ENCODE data around the gene PES1.
A peak's percentile ranks its signal among the peaks of the same experiment; 100 is the strongest.

Gene PES1

DNA sequence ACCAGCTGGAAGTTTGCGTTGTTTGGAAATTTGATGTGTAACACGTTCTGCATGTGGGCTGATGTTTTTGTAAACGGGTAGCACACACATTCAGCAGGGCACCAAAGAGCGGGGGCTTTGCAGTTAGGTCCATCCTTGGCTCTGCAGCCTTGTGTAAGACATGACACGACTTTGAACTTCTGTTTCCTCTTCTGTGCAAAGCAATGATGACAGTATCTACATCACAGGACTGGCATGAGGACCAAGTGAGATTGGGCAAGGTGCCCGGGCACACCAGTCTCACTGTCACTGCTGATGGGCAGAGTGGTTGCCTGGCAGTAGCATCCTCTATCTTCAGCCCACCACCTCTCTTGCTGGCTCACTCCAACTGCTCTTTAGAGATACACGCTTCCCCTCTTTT, 18.6 kb upstream of the PES1 start:
- Mint-ChIP-seq H3K27ac (peak overlapping the region in 2 of 3 experiments; percentile 74 to 99), H3K36me3 (ENCODE audit: low read depth) (peaks cover 29% of the 10 kb centered on the region), H3K4me1 (peaks cover 28% of the 10 kb centered on the region), H3K9me3 (no peaks in the 10 kb centered on the region), H3K4me3 (no peak overlapping the region), H3K27me3 (ENCODE audit: low read depth) (no peaks in the 10 kb centered on the region)
- TF ChIP-seq, protein P1, sequence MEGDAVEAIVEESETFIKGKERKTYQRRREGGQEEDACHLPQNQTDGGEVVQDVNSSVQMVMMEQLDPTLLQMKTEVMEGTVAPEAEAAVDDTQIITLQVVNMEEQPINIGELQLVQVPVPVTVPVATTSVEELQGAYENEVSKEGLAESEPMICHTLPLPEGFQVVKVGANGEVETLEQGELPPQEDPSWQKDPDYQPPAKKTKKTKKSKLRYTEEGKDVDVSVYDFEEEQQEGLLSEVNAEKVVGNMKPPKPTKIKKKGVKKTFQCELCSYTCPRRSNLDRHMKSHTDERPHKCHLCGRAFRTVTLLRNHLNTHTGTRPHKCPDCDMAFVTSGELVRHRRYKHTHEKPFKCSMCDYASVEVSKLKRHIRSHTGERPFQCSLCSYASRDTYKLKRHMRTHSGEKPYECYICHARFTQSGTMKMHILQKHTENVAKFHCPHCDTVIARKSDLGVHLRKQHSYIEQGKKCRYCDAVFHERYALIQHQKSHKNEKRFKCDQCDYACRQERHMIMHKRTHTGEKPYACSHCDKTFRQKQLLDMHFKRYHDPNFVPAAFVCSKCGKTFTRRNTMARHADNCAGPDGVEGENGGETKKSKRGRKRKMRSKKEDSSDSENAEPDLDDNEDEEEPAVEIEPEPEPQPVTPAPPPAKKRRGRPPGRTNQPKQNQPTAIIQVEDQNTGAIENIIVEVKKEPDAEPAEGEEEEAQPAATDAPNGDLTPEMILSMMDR (IDR thresholded peaks at IDR 0.05; ENCODE audit: unreplicated experiment in 3 of 3) = no peak

DNA sequence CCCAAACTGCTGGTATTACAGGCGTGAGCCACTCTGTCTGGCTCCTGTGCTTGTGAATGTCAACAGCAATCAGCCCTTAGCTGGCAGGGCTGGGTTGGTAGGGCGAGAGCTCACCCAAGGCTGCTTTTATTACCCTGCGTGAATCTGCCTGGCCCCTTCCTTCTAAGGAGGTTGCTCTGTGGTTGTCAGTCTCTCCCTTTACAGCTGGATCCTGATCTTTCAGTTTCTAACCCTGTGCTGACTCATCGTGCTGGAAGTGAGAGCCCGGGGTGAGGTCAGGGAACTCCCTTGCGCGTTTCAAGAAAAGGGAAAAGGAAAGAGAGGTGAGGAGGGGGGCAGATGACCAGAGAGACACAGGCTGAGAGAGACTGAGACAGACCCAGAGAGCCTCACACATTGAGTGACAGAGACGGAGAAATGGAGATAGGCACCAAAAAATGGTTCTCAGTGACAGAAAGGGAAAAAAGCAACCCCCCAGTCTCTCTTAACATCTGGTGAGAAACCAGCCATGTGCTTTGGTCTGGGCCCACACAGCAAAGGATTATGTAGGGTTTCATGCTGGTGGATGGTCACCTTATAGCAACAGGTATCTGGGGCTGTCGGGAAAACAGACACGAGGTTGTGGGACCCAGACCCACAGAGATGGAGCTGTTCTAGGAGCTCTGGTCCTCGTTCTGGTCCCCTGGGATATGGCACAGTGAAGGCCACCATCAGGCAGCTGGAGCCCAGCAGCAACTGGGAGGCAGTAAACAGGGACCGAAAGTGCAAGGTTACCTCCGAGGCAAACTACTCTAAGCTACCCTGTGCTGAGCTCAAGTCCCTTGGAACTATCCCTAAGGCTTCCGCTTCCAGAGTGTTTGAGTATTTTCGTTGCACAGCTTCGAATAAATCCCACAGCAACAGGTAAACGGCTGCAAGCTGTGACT, 17.8 kb upstream of the PES1 start:
- TF ChIP-seq, protein P1 (IDR thresholded peaks at IDR 0.05; ENCODE audit: unreplicated experiment in 3 of 3) = no peak
- Mint-ChIP-seq H3K4me3 (peak overlapping the region; percentile 76 to 80 (median 78)), H3K36me3 (ENCODE audit: low read depth) (peaks cover 24% of the 10 kb centered on the region), H3K9me3 (no peaks in the 10 kb centered on the region), H3K27ac (peak overlapping the region; percentile 64 to 99 (median 98)), H3K4me1 (peaks cover 28% of the 10 kb centered on the region), H3K27me3 (ENCODE audit: low read depth) (no peaks in the 10 kb centered on the region)

DNA sequence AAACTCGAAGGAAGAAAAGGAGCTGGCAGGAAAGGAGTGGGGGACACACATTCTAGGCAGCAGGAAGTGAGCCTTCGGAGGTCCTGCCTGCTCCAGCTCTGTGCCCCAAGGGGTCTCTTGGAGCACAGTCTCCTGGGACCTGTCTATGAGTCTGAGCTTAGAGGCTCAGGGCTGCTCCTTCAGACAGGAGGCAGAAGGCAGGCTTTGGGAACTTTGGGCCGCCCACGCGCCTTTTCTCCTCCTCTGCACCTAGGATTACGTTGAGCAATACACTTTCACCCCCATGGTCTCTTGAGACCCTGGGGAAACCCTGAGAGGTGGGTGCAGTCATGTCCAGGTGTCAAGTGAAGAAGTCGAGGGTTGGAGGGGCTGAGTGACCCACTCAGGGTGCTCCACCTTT, 16.2 kb upstream of the PES1 start:
- Mint-ChIP-seq H3K9me3 (no peaks in the 10 kb centered on the region), H3K36me3 (ENCODE audit: low read depth) (peaks cover 15% of the 10 kb centered on the region)

DNA sequence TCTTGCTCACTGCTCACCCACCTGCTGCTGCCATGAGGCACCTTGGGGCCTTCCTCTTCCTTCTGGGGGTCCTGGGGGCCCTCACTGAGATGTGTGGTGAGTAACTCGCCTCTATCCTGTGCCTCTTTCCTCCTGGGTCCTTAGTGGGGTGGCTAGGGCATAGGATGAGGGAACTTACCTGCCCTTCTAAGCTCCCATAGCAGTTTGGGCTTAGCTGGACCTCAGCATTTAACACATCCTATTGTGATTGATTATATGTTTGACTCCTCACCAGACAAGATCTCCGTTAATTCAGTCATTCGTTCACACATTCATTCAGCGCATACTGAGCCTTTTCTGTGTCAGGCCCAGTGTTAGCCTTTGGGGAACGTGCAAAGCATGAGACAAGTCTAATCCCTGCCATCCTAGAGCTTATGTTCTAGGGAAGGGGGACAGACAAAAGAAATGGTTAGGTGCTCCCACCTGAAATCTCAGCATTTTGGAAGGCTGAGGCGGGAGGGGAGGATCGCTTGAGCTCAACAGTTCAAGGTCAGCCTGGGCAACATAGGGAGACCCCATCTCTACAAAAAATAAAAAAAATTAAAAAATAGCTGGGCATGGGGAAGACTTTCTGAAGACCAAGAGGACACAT, 15.7 kb upstream of the PES1 start:
- H3K4me1 Mint-ChIP-seq = peaks cover 28% of the 10 kb centered on the region

More for the DNA sequence above, 16.2 kb upstream of the PES1 start:
- no peaks in the 10 kb centered on the region for H3K27me3 Mint-ChIP-seq (ENCODE audit: low read depth)
- peaks cover 28% of the 10 kb centered on the region for H3K4me1 Mint-ChIP-seq
- TF ChIP-seq, protein P1 (IDR thresholded peaks at IDR 0.05; ENCODE audit: unreplicated experiment in 3 of 3) = no peak
- peak overlapping the region; percentile 90 to 91 (median 91) for H3K4me3 Mint-ChIP-seq
- peak overlapping the region; percentile 95 to 99 (median 98) for H3K27ac Mint-ChIP-seq

DNA sequence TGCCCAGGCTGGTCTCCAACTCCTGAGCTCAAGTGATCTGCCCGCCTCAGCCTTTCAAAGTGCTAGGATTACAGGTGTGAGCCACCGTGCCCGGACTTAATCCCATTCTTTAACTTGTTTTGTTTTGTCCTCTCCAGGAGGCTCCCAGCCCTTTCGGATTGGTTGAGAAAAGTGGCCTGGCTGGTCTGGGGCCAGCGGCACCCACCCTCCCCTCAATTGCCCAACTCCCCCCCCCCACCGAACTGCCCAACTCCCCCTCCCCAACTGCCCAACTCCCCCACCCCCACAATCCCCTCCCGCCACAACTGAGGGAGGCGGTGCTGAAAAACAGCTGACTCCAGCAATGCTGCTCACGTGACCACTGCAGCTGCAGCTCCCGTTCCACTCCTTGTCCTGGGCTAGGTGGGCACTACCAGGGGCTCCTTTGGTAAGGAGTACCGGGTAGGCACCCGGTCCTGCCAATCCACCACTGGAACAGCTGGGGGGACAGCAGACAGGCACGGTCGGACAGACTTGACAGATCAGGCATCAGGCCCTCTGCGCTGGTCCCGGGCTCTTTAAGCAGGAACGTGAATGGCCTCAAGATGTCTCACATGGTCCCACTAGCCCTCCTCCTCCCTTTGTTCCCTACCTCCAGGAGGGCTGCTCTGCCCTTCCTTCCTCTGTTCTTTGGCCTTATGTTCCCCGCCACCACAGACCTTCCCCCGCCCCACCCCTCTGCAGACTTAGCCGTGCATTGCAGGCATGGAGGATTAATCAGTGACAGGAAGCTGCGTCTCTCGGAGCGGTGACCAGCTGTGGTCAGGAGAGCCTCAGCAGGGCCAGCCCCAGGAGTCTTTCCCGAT, 15.0 kb upstream of the PES1 start, which contains the start of gene TCN2:
TCN2 (plus strand) TSS at position 720 of the 845 bp plus-strand sequence. CDS start 158 bp downstream, outside the sequence.
- Mint-ChIP-seq H3K9me3 (no peaks in the 10 kb centered on the region), H3K27me3 (ENCODE audit: low read depth) (no peaks in the 10 kb centered on the region), H3K36me3 (ENCODE audit: low read depth) (peaks cover 11% of the 10 kb centered on the region), H3K4me1 (peaks cover 28% of the 10 kb centered on the region), H3K27ac (peak within 1 kb of the TSS; percentile 95 to 99 (median 98)), H3K4me3 (peak within 1 kb of the TSS; percentile 90 to 91 (median 91))
- TF ChIP-seq, protein P1 (IDR thresholded peaks at IDR 0.05; ENCODE audit: unreplicated experiment in 3 of 3) = no peak

More for the DNA sequence above, 15.7 kb upstream of the PES1 start:
- Mint-ChIP-seq H3K27ac (peak overlapping the region; percentile 95 to 99 (median 98)), H3K27me3 (ENCODE audit: low read depth) (no peaks in the 10 kb centered on the region), H3K4me3 (peak overlapping the region; percentile 90 to 91 (median 91)), H3K9me3 (no peaks in the 10 kb centered on the region), H3K36me3 (ENCODE audit: low read depth) (peaks cover 14% of the 10 kb centered on the region)
- TF ChIP-seq, protein P1 (IDR thresholded peaks at IDR 0.05; ENCODE audit: unreplicated experiment in 3 of 3) = no peak

Measured in nephron (organoid).